GM12891 (cell line): ENCODE results near the gene BMPR1A.
"Not testable (repeated sequence)": the region's sequence is repeated elsewhere in the genome, so short reads cannot be mapped to it uniquely, and the experiment has no call there.

Source experiments
- DNase-seq: peaks from one replicate; pipeline ENCODE4 v3.0.0; 2011; ENCODE audit warnings: low spot score; ENCODE audit not compliant: insufficient read length
- FAIRE-seq: peaks from 2 replicates; lab custom pipeline; 2011; peaks lifted over from hg19 to GRCh38; lab: Jason Lieb, UNC
- PAX5 ChIP-seq: IDR thresholded peaks from 2 replicates; pipeline ENCODE4 v1.6.1; 2011; ENCODE audit warnings: low read length, moderate library complexity, mild to moderate bottlenecking; ENCODE audit not compliant: insufficient read depth, severe bottlenecking
- POLR2A ChIP-seq: IDR thresholded peaks from 2 replicates; pipeline ENCODE4 v1.6.1; 2011; ENCODE audit warnings: low read depth, low read length, control low read depth
- POLR2AphosphoS5 ChIP-seq: IDR thresholded peaks from 2 replicates; pipeline ENCODE4 v1.6.1; 2011; ENCODE audit warnings: low read depth, low read length, control low read depth
- POU2F2 ChIP-seq: IDR thresholded peaks from 2 replicates; pipeline ENCODE4 v1.6.1; 2011; ENCODE audit warnings: low read depth, mild to moderate bottlenecking, control low read depth, low read length, moderate library complexity
- SPI1 ChIP-seq: IDR thresholded peaks from 2 replicates; pipeline ENCODE4 v1.6.1; 2011; ENCODE audit warnings: low read depth, low read length, control low read depth
- TAF1 ChIP-seq: IDR thresholded peaks from 2 replicates; pipeline ENCODE4 v1.6.1; 2011; ENCODE audit warnings: low read depth, low read length, control low read depth

Gene BMPR1A

GRCh38 chr10:86837663-86838062 is 81.2 kb downstream of the BMPR1A start:
- DNase-seq: no peak
- peak; percentile 31 for FAIRE-seq
- TF ChIP-seq POLR2A (no peak), POU2F2 (no peak), TAF1 (no peak), SPI1 (no peak), PAX5 (no peak), POLR2AphosphoS5 (no peak)

DNA sequence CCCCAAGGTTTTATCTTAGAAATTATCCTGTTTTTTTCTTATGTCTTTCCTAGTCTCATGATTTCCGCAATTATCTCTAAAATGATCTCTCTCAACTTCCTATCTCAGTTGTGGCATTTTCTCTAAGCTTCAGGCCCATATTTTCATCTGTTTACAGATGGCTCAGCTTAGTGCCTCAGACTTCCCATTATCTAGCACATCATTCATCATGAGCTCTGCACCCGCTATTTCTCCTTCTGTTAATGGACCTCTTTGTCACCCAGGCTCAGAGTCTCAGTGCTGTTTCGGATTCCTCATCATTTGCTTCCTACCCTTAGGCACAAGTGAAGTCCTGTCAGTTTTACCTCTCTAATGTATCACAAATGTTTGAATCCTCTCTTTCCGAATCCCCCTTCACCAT is 84.1 kb downstream of the BMPR1A start:
- TF ChIP-seq TAF1: no peak
- no peak for TF ChIP-seq SPI1
- no peak for TF ChIP-seq POLR2A
- TF ChIP-seq POLR2AphosphoS5: no peak
- no peak for TF ChIP-seq PAX5
- TF ChIP-seq POU2F2: no peak
- FAIRE-seq (no peak), DNase-seq (no peak)

DNA sequence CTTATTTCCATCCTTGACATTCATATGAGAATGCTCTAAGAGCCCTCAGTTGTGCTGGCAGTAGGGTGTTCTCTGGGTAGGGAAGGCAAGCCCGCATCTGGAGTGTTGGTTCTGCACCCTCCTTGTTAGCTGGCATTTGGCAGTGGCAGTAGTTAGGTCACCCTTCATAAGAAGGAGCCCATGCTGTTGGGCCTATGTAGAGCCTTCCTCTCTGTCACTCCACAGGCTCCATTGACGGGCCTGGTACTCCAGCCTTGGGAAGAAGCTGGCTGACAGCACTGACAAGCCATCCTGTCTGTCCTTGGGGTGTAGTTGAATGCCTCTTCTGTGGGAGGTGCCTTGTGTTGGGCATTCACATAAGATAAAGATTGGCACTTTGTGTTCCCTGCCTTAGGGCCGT is 89.7 kb downstream of the BMPR1A start:
- TF ChIP-seq POLR2AphosphoS5 (no peak), TAF1 (no peak), POLR2A (no peak), POU2F2 (no peak), SPI1 (no peak), PAX5 (no peak)
- FAIRE-seq (no peak), DNase-seq (no peak)

GRCh38 chr10:86848747-86849146 is 92.3 kb downstream of the BMPR1A start:
- DNase-seq (no peak), FAIRE-seq (peak; percentile 13)
- no peak for TF ChIP-seq POU2F2
- no peak for TF ChIP-seq POLR2A
- no peak for TF ChIP-seq POLR2AphosphoS5
- peak; percentile 72 for TF ChIP-seq SPI1
- no peak for TF ChIP-seq TAF1
- TF ChIP-seq PAX5: no peak

GRCh38 chr10:86849181-86849894 is 92.9 kb downstream of the BMPR1A start:
- TF ChIP-seq POU2F2 (no peak), POLR2AphosphoS5 (no peak), TAF1 (no peak), POLR2A (no peak), PAX5 (no peak), SPI1 (peak; percentile 64)
- DNase-seq (no peak), FAIRE-seq (peak; percentile 71)

DNA sequence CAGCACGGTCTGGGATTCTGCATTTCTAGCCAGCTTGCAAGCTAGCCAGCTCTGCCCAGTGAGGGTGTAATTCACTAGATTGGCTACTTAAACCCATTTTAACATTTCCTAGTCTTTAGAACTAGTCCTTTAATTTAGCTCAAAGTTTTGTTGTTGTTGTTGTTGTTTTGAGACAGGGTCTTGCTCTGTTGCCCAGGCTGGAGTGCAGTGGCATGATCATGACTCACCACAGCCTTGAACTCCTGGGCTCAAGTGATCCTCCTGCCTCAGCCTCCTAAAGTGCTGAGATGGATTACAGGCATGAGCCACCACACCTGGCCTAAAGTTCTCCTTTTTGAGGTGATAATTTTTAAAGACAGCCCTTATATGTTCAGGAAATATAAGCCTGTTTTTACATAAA is 94.1 kb downstream of the BMPR1A start:
- no peak for FAIRE-seq
- DNase-seq: no peak

GRCh38 chr10:86851328-86852207 is 95.1 kb downstream of the BMPR1A start:
- TF ChIP-seq PAX5 (no peak), POU2F2 (no peak), SPI1 (no peak), POLR2A (no peak), POLR2AphosphoS5 (no peak), TAF1 (no peak)
- DNase-seq (no peak), FAIRE-seq (no peak)

More for the DNA sequence above, 94.1 kb downstream of the BMPR1A start:
- TF ChIP-seq PAX5 (no peak), POLR2A (no peak)

GRCh38 chr10:86853582-86853981 is 97.2 kb downstream of the BMPR1A start:
- FAIRE-seq: not testable (repeated sequence)

DNA sequence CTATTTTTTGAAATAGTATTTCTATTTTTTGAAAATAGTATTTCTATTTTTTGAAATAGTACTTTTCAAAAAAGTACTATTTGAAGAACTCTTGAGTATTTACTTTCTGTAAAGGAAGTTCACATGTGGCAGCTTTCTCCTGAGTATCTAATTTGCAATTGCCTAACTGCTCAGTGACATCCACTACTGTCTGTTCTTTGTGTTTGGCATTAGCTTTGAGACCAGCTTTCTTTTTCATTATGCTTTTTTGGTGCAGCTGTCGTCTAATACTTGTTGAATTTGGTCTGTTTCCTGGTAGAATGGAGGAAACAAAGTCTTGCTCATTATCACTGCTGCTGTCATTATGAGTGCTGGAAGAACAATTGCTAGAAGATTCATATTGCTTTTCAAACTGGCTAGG is 99.1 kb downstream of the BMPR1A start:
- TF ChIP-seq POLR2A (no peak), SPI1 (no peak), POU2F2 (no peak), PAX5 (no peak), TAF1 (no peak), POLR2AphosphoS5 (no peak)
- no peak for DNase-seq
- no peak for FAIRE-seq

More at GRCh38 chr10:86853582-86853981, 97.2 kb downstream of the BMPR1A start:
- not testable (repeated sequence) for DNase-seq

GRCh38 chr10:86856156-86856555 is 99.7 kb downstream of the BMPR1A start:
- TF ChIP-seq PAX5 (no peak), TAF1 (no peak)
- FAIRE-seq: no peak
- DNase-seq: no peak
